Measurements from ENCODE around the gene ARMC3. TPM values are rescaled to one million over a fixed set of nuclear protein-coding genes. Genes with fewer than 3 reads are reported as not detected.

The ARMC3 gene
- total and polyA plus RNA-seq, 9 of the 15 experiments (the other 6 are each of a cell fraction or from before 2014, with no cell fraction given): 0.33 to 1.1 (median 0.62) TPM

- FAIRE-seq (no peak), DNase-seq (ENCODE audit: extremely low read depth in 1 of 4, low spot score in 3 of 4) (no peak), ATAC-seq (no peak)
- intact Hi-C loops (cut with micrococcal nuclease): no loop called here
- Histone ChIP-seq H3K27me3 (ENCODE audit: control insufficient read depth in 2 of 2, insufficient read depth in 2 of 2, low read length in 2 of 2) (no peaks in the 10 kb centered on the region), H4K20me1 (replicated peaks; ENCODE audit: control insufficient read depth, insufficient read depth, low read length) (no peaks in the 10 kb centered on the region), H3K79me2 (ENCODE audit: control insufficient read depth, insufficient read depth, low read length) (no peaks in the 10 kb centered on the region), H2AFZ (ENCODE audit: low read depth, low read length) (no peak overlapping the region), H3K9me1 (ENCODE audit: control insufficient read depth, insufficient read depth, low read length) (no peaks in the 10 kb centered on the region), H3K9me3 (replicated peaks; ENCODE audit: control insufficient read depth, insufficient read depth, low read depth, low read length) (no peaks in the 10 kb centered on the region), H3K27ac (ENCODE audit: extremely low read depth, low read depth, low read length) (no peak overlapping the region), H3K36me3 (ENCODE audit: control insufficient read depth, insufficient read depth, low read length) (no peaks in the 10 kb centered on the region), H3K9ac (ENCODE audit: insufficient read depth in 1 of 2, low read depth in 2 of 2, low read length in 2 of 2) (no peak overlapping the region), H3K4me2 (ENCODE audit: insufficient read depth, low read length) (no peak overlapping the region), H3K4me3 (no peak overlapping the region), H3K4me1 (replicated peaks in 1 of 2; ENCODE audit: control insufficient read depth in 2 of 2, insufficient read depth in 2 of 2, low read length in 2 of 2) (peaks cover 0 to 3% of the 10 kb centered on the region in 2 experiments; a peak in 1 of 5 replicates)
- ChIA-PET POLR2A (interaction anchor here (0.7 kb wide), 1 partner anchor 595 kb away, joined by 3 read pairs; no protein-coding TSS in a partner anchor), CTCF (ENCODE audit: low intra/inter-chr PET ratio) (no interaction called here)
- BruUV-seq (replicated peaks): no TSS peak
- in situ Hi-C loops (cut with MboI): loop anchor here (5.0 kb wide), 1 partner anchor 70 kb away; no protein-coding TSS in a partner anchor
- 74% methylated on average over 8 of the region's 8 CpGs for WGBS (ENCODE audit: insufficient coverage, low coverage, missing lambda C conversion rate)
- TF ChIP-seq DPF2 (IDR thresholded peaks at IDR 0.05): no peak
- no peak for TF ChIP-seq ZNF518B (CRISPR knock-in tag; IDR thresholded peaks at IDR 0.05)
- no peak for TF ChIP-seq RREB1 (CRISPR knock-in tag; IDR thresholded peaks at IDR 0.05)
- no peak for TF ChIP-seq ETS1 (conservative IDR thresholded peaks at IDR 0.05; ENCODE audit: control insufficient read depth, low read depth, low read length)
These were observed 64.8 kb downstream of the ARMC3 start for GRCh38 chr10:22992621-22993020.

All from K562 (cell line).